A673 (cell line): ENCODE measurements around the gene SLC30A2.

Experiments
- CTCF ChIP-seq: fragments of 300-800, 200-600 bp; sonication (generic); conservative IDR thresholded peaks from 2 replicates; pipeline ENCODE4 v1.5.1; 2017; ENCODE audit warnings: low read depth, mild to moderate bottlenecking, antibody characterized with exemption, low read length, moderate library complexity, mixed read lengths
- EZH2 ChIP-seq: fragments of 200-600 bp; sonication (generic); IDR thresholded peaks from 2 replicates; pipeline ENCODE4 v1.6.1; 2017; ENCODE audit warnings: borderline replicate concordance, low read depth, mild to moderate bottlenecking, mixed read lengths, antibody characterized with exemption, low read length; ENCODE audit not compliant: poor library complexity, severe bottlenecking

- TF ChIP-seq CTCF, result no peak
- no peak for TF ChIP-seq EZH2
Observed at GRCh38 chr1:26016953-26017545, 28.9 kb downstream of the SLC30A2 start.
